GM21515 (cell line): Measurements from ENCODE around the gene MITF.

Experiments
- ATAC-seq: cut with Tn5 transposase; IDR thresholded peaks from one replicate; pipeline ENCODE4 v1.9.1; 2021; ENCODE audit not compliant: unreplicated experiment

The MITF gene

DNA sequence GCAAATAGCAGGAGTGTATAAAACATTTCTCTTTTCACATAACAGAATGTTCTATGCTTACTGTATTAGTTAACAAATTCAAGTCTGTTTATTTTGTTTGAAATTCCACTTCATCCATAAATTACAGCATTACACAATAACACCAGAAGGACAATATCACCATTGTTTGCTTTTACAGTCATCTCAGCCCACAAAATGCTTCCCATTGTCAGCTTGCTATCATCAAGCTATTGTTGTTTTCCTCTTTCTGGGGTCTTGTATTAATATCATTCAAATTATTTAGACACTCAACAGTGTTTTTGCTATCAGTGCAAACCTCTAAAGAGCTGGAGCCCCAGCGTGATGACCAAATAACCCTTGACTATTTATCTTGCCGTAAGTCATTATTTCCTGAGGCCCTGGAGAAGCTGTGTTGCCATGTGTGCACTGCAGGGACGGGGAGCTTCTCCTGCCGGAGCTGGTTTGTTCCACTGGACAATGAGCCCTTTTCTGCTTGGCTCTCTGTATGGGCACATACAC is 261.4 kb downstream of the MITF start:
- ATAC-seq: no peak

GRCh38 chr3:70003119-70003518 is 263.9 kb downstream of the MITF start:
- ATAC-seq: no peak

- ATAC-seq: no peak
These were observed 266.8 kb downstream of the MITF start for GRCh38 chr3:70006089-70006488.

GRCh38 chr3:70010346-70010745 is 271.1 kb downstream of the MITF start:
- ATAC-seq: no peak

- no peak for ATAC-seq
These were observed 272.3 kb downstream of the MITF start for GRCh38 chr3:70011582-70011981.
